GM19397 (cell line): Measurements from ENCODE around the gene KMT2E.

Source experiments
- ATAC-seq: cut with Tn5 transposase; IDR thresholded peaks from one replicate; pipeline ENCODE4 v1.9.1; 2021; ENCODE audit warnings: mild to moderate bottlenecking, moderate library complexity; ENCODE audit not compliant: unreplicated experiment

KMT2E gene

DNA sequence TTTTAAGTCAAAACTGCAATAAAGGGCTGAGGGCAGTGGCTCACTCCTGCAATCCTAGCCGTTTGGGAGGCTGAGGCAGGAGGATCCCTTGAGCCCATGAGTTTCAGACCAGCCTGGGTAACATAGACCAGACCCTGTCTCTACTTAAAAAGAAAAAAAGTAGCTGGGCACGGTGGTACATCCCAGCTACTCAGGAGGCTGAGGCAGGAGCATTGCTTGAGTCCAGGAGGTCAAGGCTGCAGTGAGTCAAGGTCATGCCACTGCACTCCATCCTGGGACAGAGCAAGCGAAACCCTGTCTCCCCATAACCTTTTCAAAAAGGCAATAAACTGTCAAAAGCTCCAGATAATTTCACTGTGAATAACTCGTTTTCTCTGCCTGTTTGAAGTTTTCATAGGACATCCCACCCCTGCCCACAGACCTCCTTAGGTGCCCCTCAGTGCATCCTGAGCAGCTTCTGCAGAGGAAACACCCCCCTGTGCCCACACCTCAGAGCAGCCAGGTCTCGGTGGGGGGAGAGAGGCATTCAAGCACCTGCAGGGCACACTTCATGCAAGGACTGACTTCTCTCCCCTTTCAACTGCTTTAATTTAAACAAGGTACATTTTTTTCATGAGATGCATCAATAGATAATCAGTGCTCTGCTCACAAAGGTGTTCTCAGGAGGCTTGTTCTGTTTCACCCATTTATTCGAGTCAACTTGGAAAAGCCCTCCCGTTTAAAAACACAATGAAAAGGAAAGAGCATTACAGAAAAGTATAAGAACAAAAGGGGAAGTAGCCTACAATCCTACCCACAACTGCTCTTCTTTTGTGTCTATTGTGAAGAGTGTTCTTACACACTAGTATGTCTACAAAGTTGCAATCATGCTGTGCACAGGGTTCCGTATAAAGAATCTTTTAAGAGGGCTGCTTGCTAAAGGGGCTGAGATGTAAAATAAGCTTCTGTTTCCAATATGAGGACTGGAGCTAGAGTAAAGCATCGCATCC, 104.9 kb downstream of the KMT2E start:
- ATAC-seq = no peak

GRCh38 chr7:105122619-105123018, 108.6 kb downstream of the KMT2E start:
- no peak for ATAC-seq

- no peak for ATAC-seq
Measured at GRCh38 chr7:105125745-105126144, 111.7 kb downstream of the KMT2E start.

DNA sequence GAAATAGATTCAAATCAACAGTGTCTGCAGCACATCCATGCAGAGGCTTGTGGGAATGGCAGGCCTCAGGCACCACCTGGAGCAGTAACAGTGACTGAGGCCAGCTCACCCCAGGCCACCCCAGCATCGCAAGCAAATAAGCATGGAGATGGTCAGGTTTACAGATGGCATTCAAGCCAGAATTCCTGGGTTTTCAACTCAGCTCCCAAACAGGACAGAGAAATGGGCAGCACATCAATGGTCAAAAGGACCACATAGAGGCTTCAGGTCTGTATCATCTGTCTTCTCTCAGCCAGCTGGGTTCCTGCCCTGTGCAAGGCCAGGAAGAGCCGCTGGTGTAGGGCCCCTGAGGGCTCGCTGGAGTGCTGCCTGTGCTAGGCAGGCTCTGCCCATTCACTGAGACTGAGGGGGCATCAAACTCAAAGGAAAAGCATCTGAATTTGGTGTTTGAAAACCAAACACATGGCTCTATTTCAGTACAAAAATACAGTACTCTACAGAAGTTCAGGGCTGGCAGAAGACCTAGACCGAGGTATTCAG, 112.5 kb downstream of the KMT2E start:
- no peak for ATAC-seq

GRCh38 chr7:105127179-105127578, 113.2 kb downstream of the KMT2E start:
- ATAC-seq = no peak

DNA sequence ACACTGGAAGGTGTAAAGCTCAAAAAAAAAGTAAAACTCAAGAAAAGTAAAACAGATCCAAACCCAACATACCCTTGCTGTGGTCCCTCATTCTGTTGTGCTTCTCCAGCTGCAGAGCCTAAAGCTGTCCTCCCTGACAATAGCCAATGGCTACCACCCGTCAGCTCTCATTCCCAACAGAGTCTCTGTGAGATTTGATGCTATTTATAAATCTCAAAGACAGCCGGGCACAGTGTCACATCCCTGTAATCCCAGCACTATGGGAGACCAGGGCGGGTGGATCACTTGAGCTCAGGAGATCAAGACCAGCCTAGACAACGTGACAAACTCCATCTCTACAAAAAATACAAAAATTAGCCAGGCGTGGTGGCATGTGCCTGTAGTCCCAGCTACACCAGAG, 116.0 kb downstream of the KMT2E start:
- ATAC-seq = no peak

- ATAC-seq = no peak
Measured at GRCh38 chr7:105130580-105130979, 116.6 kb downstream of the KMT2E start.

- ATAC-seq = no peak
Measured at GRCh38 chr7:105131033-105131656, 117.1 kb downstream of the KMT2E start.

- ATAC-seq = no peak
Measured at GRCh38 chr7:105131890-105132289, 117.9 kb downstream of the KMT2E start.

DNA sequence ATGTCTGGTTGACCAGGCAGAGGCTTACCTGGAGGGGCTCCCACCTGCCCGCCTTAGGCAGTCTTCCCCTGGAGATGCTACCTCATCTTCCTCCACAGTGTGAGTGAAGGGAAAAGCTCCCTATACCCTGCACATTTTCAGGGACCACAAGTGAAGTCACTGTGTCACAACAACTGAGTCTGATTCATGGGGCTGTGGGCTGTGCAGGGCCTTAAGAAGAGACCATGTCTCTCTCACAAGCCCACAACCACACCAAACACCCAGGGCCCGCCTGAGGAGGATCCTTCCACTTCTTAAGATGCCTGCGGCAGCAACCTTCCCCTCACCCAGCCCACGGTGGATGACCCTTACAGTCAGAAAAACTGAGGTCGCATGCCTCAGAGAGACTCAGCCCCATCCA, 118.3 kb downstream of the KMT2E start:
- no peak for ATAC-seq

GRCh38 chr7:105132835-105133234, 118.8 kb downstream of the KMT2E start:
- no peak for ATAC-seq

- ATAC-seq = no peak
Measured at GRCh38 chr7:105133358-105133757, 119.4 kb downstream of the KMT2E start.

DNA sequence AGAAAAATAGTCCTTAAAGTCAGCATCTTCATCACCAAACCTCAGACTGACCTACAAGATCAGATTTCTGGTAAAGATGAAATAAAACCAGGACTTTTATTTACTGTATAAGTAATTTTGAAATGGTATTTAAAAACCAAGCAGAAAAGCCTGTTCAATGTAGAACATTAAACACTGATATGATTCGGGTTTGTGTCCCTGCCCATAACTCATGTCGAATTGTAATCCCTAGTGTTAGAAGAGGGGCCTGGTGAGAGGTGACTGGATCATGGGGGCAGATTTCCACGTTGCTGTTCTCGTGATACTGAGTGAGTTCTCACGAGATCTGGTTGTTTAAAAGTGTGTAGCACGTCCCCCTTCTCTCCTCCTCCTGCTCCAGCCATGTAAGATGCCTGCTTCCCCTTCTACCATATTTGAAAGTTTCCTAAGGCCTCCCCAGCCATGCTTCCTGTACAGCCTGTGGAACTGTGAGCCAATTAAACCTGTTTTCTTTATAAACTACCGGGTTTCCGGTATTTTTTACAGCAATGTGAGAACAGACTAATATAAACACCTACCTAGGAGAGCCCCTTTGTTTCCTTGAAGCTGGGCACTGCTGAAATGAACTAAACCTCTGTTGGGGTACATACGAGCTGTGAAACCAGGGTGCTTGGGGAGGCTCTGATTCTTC, 120.1 kb downstream of the KMT2E start:
- ATAC-seq = no peak

GRCh38 chr7:105136221-105136620, 122.2 kb downstream of the KMT2E start:
- ATAC-seq = no peak

DNA sequence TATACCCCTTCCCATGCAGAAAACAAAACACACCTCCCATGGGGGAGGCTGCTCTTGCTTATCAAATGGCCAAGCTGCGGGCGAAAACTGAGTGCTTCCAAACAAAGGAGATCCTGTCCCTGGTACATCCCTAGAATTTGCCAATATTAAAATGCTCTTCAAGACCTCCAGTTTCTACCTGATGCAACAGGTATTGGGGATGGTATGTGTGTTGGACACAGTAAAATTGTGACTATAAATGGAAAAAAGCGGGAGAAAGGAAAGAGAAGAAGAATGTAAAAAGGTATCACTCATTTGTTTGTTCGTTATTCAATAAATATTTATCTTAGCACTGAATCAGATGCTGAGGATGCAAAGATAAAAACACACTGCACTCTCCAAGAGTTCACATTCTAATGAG, 123.9 kb downstream of the KMT2E start:
- no peak for ATAC-seq

DNA sequence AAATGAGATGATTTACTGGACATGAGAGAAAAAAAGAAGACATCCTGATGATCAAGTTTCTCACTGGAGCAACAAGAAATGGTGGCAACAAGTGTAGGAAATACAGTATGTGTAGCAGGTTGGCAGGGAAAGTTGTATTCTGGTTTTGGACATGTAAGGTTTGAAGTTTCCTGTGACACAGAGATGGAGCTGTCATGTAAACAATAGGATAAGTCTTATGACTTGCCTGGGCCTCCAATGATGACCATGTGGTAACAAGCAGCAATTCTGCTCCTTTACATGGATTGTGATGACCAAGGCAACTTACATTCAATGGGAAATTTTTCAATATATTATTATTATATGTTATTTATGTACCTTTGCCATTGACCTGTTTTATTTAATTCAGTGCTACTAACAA, 125.4 kb downstream of the KMT2E start:
- no peak for ATAC-seq

GRCh38 chr7:105141068-105141467, 127.1 kb downstream of the KMT2E start:
- no peak for ATAC-seq

DNA sequence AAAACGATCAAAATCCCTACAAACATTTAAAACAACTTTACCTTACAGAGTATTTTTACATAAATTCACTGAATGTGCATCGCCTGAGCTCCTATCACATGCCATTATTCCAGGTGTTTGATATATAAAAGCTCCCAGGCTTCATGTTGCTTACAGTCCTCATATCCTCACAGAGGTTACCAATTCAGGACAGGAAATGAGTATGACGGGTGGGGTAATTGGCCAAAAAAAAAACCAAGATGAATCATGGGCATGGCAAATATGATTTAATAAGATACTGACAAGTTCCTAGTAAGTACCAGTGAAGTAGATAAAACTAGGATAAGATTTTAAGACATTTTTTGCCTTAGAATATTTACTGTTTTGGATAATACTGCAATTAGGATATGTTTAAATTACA, 135.8 kb downstream of the KMT2E start:
- ATAC-seq = no peak

DNA sequence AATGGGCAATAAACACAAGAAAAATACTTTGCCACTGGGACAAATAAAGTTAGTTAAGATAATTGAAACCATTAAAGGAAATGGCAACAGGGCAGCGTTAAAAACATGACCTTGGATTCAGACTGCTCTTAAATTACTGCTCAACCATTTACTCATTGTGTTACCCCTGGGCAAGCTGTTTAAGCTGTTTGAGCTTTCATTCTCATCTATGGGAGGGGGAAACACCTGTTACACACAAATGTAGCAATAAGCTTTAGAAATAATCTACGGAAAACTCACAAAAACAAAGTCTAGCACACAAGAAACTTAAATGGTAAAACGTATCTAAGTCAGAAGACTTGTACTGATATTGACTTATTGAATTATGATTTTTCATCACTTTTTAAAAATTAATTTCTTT, 137.1 kb downstream of the KMT2E start:
- no peak for ATAC-seq

- no peak for ATAC-seq
Measured at GRCh38 chr7:105153531-105153930, 139.5 kb downstream of the KMT2E start.

GRCh38 chr7:105154084-105154483, 140.1 kb downstream of the KMT2E start:
- no peak for ATAC-seq
